GM19035 (cell line): Measurements from ENCODE around the gene MAP3K20.

Source experiments
- ATAC-seq: cut with Tn5 transposase; IDR thresholded peaks from one replicate; pipeline ENCODE4 v1.9.1; 2021; ENCODE audit not compliant: unreplicated experiment

MAP3K20 gene

GRCh38 chr2:173223871-173224270, 148.2 kb downstream of the MAP3K20 start:
- ATAC-seq, result no peak

GRCh38 chr2:173226899-173227698, 151.5 kb downstream of the MAP3K20 start:
- ATAC-seq, result no peak

- no peak for ATAC-seq
Observed at GRCh38 chr2:173229086-173229485, 153.4 kb downstream of the MAP3K20 start.

- ATAC-seq, result no peak
Observed at GRCh38 chr2:173230181-173230580, 154.5 kb downstream of the MAP3K20 start.

GRCh38 chr2:173231042-173231441, 155.4 kb downstream of the MAP3K20 start:
- ATAC-seq, result no peak

GRCh38 chr2:173231465-173231864, 155.8 kb downstream of the MAP3K20 start:
- ATAC-seq, result no peak

GRCh38 chr2:173232956-173233744, 157.5 kb downstream of the MAP3K20 start:
- no peak for ATAC-seq

GRCh38 chr2:173235947-173236803, 160.5 kb downstream of the MAP3K20 start:
- ATAC-seq, result no peak

- ATAC-seq, result no peak
Observed at GRCh38 chr2:173238385-173238784, 162.7 kb downstream of the MAP3K20 start.

GRCh38 chr2:173238831-173239230, 163.2 kb downstream of the MAP3K20 start:
- ATAC-seq, result no peak

- ATAC-seq, result peak; percentile 96
Observed at GRCh38 chr2:173239644-173240043, 164.0 kb downstream of the MAP3K20 start.

- peak; percentile 13 for ATAC-seq
Observed at GRCh38 chr2:173240083-173240482, 164.4 kb downstream of the MAP3K20 start.

GRCh38 chr2:173241643-173242042, 166.0 kb downstream of the MAP3K20 start:
- ATAC-seq, result no peak

- no peak for ATAC-seq
Observed at GRCh38 chr2:173247156-173247555, 171.5 kb downstream of the MAP3K20 start.

- no peak for ATAC-seq
Observed at GRCh38 chr2:173248381-173248780, 172.7 kb downstream of the MAP3K20 start.

GRCh38 chr2:173249661-173250641, 174.3 kb downstream of the MAP3K20 start:
- ATAC-seq, result no peak

- ATAC-seq, result no peak
Observed at GRCh38 chr2:173251225-173251624, 175.6 kb downstream of the MAP3K20 start.

GRCh38 chr2:173252581-173252980, 176.9 kb downstream of the MAP3K20 start:
- no peak for ATAC-seq

- ATAC-seq, result no peak
Observed at GRCh38 chr2:173254659-173255058, 179.0 kb downstream of the MAP3K20 start.

GRCh38 chr2:173258701-173259100, 183.1 kb downstream of the MAP3K20 start:
- no peak for ATAC-seq
